Loucy (cell line): ENCODE results near the gene PALB2.

Source experiments
- H2AFZ ChIP-seq: fragments of 200-600 bp; sonication (generic); 2 replicates; pipeline ENCODE4 v1.6.0; 2016; ENCODE audit warnings: antibody characterized with exemption, mild to moderate bottlenecking, low read length, moderate library complexity
- H3F3A ChIP-seq: fragments of 200-600 bp; 2 replicates; pipeline ENCODE4 v1.6.0; 2016; ENCODE audit warnings: antibody characterized with exemption, low read depth, mild to moderate bottlenecking
- H3K27me3 ChIP-seq: fragments of 200-600 bp; sonication (generic); 2 replicates; pipeline ENCODE4 v1.6.1; 2014; ENCODE audit warnings: low read length, mild to moderate bottlenecking; ENCODE audit not compliant: insufficient read depth, poor library complexity, severe bottlenecking
- H3K36me3 ChIP-seq: fragments of 200-600 bp; sonication (generic); 2 replicates; pipeline ENCODE4 v1.6.1; 2016; ENCODE audit warnings: low read length; ENCODE audit not compliant: insufficient read depth
- H3K4me1 ChIP-seq: fragments of 200-600 bp; sonication (generic); 2 replicates; pipeline ENCODE4 v1.5.1; 2014; ENCODE audit warnings: low read length, mild to moderate bottlenecking; ENCODE audit not compliant: insufficient read depth, poor library complexity, severe bottlenecking
- H3K4me2 ChIP-seq: fragments of 200-600 bp; sonication (generic); 2 replicates; pipeline ENCODE4 v1.6.0; 2014; ENCODE audit warnings: antibody characterized with exemption, low read length, low read depth, mild to moderate bottlenecking; ENCODE audit not compliant: poor library complexity, severe bottlenecking
- H3K4me3 ChIP-seq: fragments of 200-600 bp; sonication (generic); 2 replicates; pipeline ENCODE4 v1.5.1; 2014; ENCODE audit warnings: low read length, mild to moderate bottlenecking, mixed read lengths; ENCODE audit not compliant: poor library complexity, severe bottlenecking
- H3K79me2 ChIP-seq: fragments of 200-600 bp; sonication (generic); 2 replicates; pipeline ENCODE4 v1.6.1; 2014; ENCODE audit warnings: low read length; ENCODE audit not compliant: insufficient read depth
- H3K9ac ChIP-seq: fragments of 200-600 bp; sonication (generic); 2 replicates; pipeline ENCODE4 v1.6.0; 2014; ENCODE audit warnings: mild to moderate bottlenecking, low read depth, low read length, moderate library complexity; ENCODE audit not compliant: poor library complexity, severe bottlenecking
- H3K9me2 ChIP-seq: fragments of 200-600 bp; sonication (generic); replicated peaks from 2 replicates; pipeline ENCODE4 v1.6.1; 2016; ENCODE audit warnings: low read depth, low read length, mixed read lengths
- H3K9me3 ChIP-seq: fragments of 200-600 bp; sonication (generic); 2 replicates; pipeline ENCODE4 v1.6.1; 2014; ENCODE audit warnings: mild to moderate bottlenecking, antibody characterized with exemption, low read length, low read depth; ENCODE audit not compliant: insufficient read depth
- H4K20me1 ChIP-seq: fragments of 200-600 bp; sonication (generic); 2 replicates; pipeline ENCODE4 v1.6.0; 2014; ENCODE audit warnings: antibody characterized with exemption, low read length, mild to moderate bottlenecking; ENCODE audit not compliant: insufficient read depth, poor library complexity, severe bottlenecking
- CTCF ChIP-seq: fragments of 200-600 bp; sonication (generic); conservative IDR thresholded peaks from 2 replicates; pipeline ENCODE4 v1.5.1; 2014; ENCODE audit warnings: mild to moderate bottlenecking, antibody characterized with exemption, low read length
- EZH2phosphoT487 ChIP-seq: fragments of 200-600 bp; IDR thresholded peaks from 2 replicates; pipeline ENCODE4 v1.6.1; 2018; ENCODE audit warnings: antibody characterized with exemption, mild to moderate bottlenecking, moderate library complexity, borderline replicate concordance

The PALB2 gene

GRCh38 chr16:23561586-23561985 lies 79.5 kb downstream of the PALB2 start:
- Histone ChIP-seq H3K4me2 (peak overlapping the region; percentile 98), H2AFZ (no peak overlapping the region), H3K9me2 (no peaks in the 10 kb centered on the region), H3K79me2 (peaks cover 50% of the 10 kb centered on the region), H3K9me3 (no peaks in the 10 kb centered on the region), H3K9ac (peak overlapping the region; percentile 38), H3K4me1 (peaks cover 29% of the 10 kb centered on the region), H3K4me3 (peak overlapping the region; percentile 30), H3K27me3 (no peaks in the 10 kb centered on the region), H3K36me3 (peaks cover 49% of the 10 kb centered on the region; the same call in 1 of the 2 replicates), H3F3A (no peaks in the 10 kb centered on the region), H4K20me1 (peaks cover 26% of the 10 kb centered on the region)
- TF ChIP-seq CTCF (peak; percentile 33; the same call in 1 of the 2 replicates), EZH2phosphoT487 (no peak)

- no peak for TF ChIP-seq CTCF
- TF ChIP-seq EZH2phosphoT487: no peak
- Histone ChIP-seq H3K9me3 (no peaks in the 10 kb centered on the region), H3K36me3 (peaks cover 18% of the 10 kb centered on the region; the same call in 1 of the 2 replicates), H3K4me3 (peak overlapping the region; percentile 94), H3K4me2 (peak overlapping the region; percentile 98), H3F3A (no peaks in the 10 kb centered on the region), H3K9me2 (no peaks in the 10 kb centered on the region), H3K4me1 (peaks cover 45% of the 10 kb centered on the region), H4K20me1 (peaks cover 26% of the 10 kb centered on the region), H3K9ac (peak overlapping the region; percentile 85), H3K27me3 (no peaks in the 10 kb centered on the region), H3K79me2 (peaks cover 52% of the 10 kb centered on the region), H2AFZ (peak overlapping the region; percentile 85)
These were observed 83.1 kb downstream of the PALB2 start for GRCh38 chr16:23557779-23558702.

DNA sequence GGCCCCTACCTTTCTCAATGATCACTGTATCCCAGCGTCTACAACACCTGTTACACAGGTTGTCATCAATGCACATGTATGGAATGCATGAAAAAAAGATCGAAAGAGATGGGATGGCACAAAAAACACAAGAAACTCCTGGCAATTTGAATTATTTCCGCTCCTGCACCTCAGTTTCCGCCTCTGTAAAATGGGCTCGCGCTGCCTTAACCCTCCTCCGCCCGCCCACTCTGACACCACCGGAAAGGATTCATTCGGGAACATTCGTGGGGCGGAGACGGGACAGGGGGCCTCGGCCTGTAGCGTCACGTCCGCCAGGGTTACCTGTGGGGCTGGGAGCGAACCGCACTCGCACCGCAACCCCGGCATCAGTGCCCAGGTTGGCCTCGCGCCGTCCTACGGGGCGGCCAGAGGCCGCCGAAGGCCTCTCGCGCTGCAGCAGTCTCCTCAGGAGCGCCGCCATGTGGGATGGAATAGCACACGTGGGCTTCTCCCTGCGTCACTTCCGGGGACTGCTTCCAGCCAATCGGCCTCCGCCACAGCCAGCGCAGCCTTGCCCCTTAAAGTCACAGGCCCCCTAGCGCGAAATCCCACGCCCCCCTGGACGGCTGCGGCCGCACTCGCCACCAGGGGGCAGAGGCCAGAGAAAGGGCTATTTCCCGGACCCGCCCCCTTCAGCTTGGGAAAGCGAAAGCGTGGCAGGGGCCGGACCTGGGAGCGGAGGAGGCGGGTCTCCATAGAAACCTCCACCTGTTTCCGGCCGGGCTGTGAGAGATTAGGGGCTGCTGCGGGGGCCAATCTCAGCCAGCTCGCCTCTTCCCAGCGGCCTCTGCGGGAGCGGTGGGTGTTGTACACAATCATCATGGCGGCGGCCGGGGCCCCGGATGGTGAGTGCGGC lies 84.0 kb downstream of the PALB2 start, which contains the start of the genes EARS2 and UBFD1:
Gene EARS2 (minus strand): TSS at position 470 of the 898 bp plus-strand sequence. CDS start 7 bp downstream, at position 463.
Gene UBFD1 (plus strand): TSS at position 847 of the 898 bp plus-strand sequence. CDS start 16 bp downstream, at position 863.
- peak; percentile 83 for TF ChIP-seq CTCF
- TF ChIP-seq EZH2phosphoT487: no peak
- no peaks in the 10 kb centered on the region for H3K9me2 ChIP-seq
- H2AFZ ChIP-seq: peak within 1 kb of the TSS; percentile 95
- no peaks in the 10 kb centered on the region for H3K27me3 ChIP-seq
- H3K4me1 ChIP-seq: peaks cover 45% of the 10 kb centered on the region
- H4K20me1 ChIP-seq: peaks cover 26% of the 10 kb centered on the region
- H3K9me3 ChIP-seq: no peaks in the 10 kb centered on the region
- H3K4me2 ChIP-seq: peak within 1 kb of the TSS; percentile 98
- H3F3A ChIP-seq: no peaks in the 10 kb centered on the region
- H3K9ac ChIP-seq: peak within 1 kb of the TSS; percentile 85
- H3K79me2 ChIP-seq: peaks cover 50% of the 10 kb centered on the region
- peak within 1 kb of the TSS; percentile 94 for H3K4me3 ChIP-seq
- H3K36me3 ChIP-seq: peaks cover 10% of the 10 kb centered on the region; the same call in 1 of the 2 replicates
